ENCODE measurements around the gene NOP56. TPM values are rescaled to one million over a fixed set of nuclear protein-coding genes. Genes with fewer than 3 reads are reported as not detected.

The NOP56 gene
- total RNA-seq, 1 experiment from 2014 or later: 582 TPM

GRCh38 chr20:2637246-2637645 lies 15.2 kb upstream of the NOP56 start:
- POLR2A ChIA-PET: no interaction called here

More at GRCh38 chr20:2637246-2637645, 15.2 kb upstream of the NOP56 start:
- H3K4me1 ChIP-seq (ENCODE audit: control insufficient read depth in 1 of 2, insufficient read depth in 2 of 2, low read length in 2 of 2): no peaks in the 10 kb centered on the region
- TF ChIP-seq SP1 (IDR thresholded peaks at IDR 0.05; ENCODE audit: low read depth): no peak
- no peak for TF ChIP-seq CTCF (IDR thresholded peaks at IDR 0.05 in 2 of 3, conservative IDR thresholded peaks at IDR 0.05 in 1 of 3; ENCODE audit: borderline replicate concordance in 1 of 3, insufficient read depth in 1 of 3, low read depth in 2 of 3, low read length in 2 of 3)
- TF ChIP-seq, protein P1, sequence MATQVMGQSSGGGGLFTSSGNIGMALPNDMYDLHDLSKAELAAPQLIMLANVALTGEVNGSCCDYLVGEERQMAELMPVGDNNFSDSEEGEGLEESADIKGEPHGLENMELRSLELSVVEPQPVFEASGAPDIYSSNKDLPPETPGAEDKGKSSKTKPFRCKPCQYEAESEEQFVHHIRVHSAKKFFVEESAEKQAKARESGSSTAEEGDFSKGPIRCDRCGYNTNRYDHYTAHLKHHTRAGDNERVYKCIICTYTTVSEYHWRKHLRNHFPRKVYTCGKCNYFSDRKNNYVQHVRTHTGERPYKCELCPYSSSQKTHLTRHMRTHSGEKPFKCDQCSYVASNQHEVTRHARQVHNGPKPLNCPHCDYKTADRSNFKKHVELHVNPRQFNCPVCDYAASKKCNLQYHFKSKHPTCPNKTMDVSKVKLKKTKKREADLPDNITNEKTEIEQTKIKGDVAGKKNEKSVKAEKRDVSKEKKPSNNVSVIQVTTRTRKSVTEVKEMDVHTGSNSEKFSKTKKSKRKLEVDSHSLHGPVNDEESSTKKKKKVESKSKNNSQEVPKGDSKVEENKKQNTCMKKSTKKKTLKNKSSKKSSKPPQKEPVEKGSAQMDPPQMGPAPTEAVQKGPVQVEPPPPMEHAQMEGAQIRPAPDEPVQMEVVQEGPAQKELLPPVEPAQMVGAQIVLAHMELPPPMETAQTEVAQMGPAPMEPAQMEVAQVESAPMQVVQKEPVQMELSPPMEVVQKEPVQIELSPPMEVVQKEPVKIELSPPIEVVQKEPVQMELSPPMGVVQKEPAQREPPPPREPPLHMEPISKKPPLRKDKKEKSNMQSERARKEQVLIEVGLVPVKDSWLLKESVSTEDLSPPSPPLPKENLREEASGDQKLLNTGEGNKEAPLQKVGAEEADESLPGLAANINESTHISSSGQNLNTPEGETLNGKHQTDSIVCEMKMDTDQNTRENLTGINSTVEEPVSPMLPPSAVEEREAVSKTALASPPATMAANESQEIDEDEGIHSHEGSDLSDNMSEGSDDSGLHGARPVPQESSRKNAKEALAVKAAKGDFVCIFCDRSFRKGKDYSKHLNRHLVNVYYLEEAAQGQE (IDR thresholded peaks at IDR 0.05; ENCODE audit: low read depth): no peak
- no peak for TF ChIP-seq CEBPB (IDR thresholded peaks at IDR 0.05; ENCODE audit: low read depth)
- no peak for TF ChIP-seq EGR1 (IDR thresholded peaks at IDR 0.05; ENCODE audit: low read depth)
- no peak for TF ChIP-seq SRF (IDR thresholded peaks at IDR 0.05; ENCODE audit: low read depth)
- no peak for DNase-seq (ENCODE audit: low read depth, low spot score)
- no peak overlapping the region for H3K27ac ChIP-seq (ENCODE audit: low read depth, low read length)
- H4K20me1 ChIP-seq (ENCODE audit: insufficient read depth): no peaks in the 10 kb centered on the region
- no TSS peak for BruUV-seq (replicated peaks)
- no peak for ATAC-seq
- no peaks in the 10 kb centered on the region for H3K9me2 ChIP-seq (ENCODE audit: insufficient read depth)
- RAD21 ChIA-PET (ENCODE audit: low non-redundant PET in 1 of 2, low total read pairs in 2 of 2, uncharacterized antibody in 2 of 2, unreplicated experiment in 2 of 2): interaction anchor here in 1 of 2 experiments (0.7 kb wide), 1 partner anchor 11 kb away, joined by 3 read pairs; no protein-coding TSS in a partner anchor
- H3K27me3 ChIP-seq (ENCODE audit: insufficient read depth, low read length): no peaks in the 10 kb centered on the region
- no peak overlapping the region for H3K4me3 ChIP-seq (replicated peaks in 1 of 2; ENCODE audit: low read depth in 1 of 2, low read length in 2 of 2)
- no peak overlapping the region for H3K4me2 ChIP-seq (ENCODE audit: low read length)
- H3K79me2 ChIP-seq (ENCODE audit: insufficient read depth, low read length): no peaks in the 10 kb centered on the region
- no peaks in the 10 kb centered on the region for H3K36me3 ChIP-seq (ENCODE audit: control insufficient read depth in 1 of 2, insufficient read depth in 2 of 2, low read length in 2 of 2)
- no peak overlapping the region for H3K9ac ChIP-seq (ENCODE audit: low read length)
- H3K9me3 ChIP-seq (ENCODE audit: control insufficient read depth in 1 of 2, insufficient read depth in 1 of 2, low read depth in 1 of 2, low read length in 2 of 2): no peaks in the 10 kb centered on the region
- H2AFZ ChIP-seq (ENCODE audit: low read depth, low read length, poor library complexity, severe bottlenecking): no peak overlapping the region
- CTCF ChIA-PET: interaction anchor here (3.0 kb wide), 1 partner anchor 10 kb away, joined by 14 read pairs; no protein-coding TSS in a partner anchor
- intact Hi-C loops (cut with micrococcal nuclease): no loop called here
